HepG2 (cell line): ENCODE results near the gene DRC3. TPM values are rescaled to one million over a fixed set of nuclear protein-coding genes. Genes with fewer than 3 reads are reported as not detected.

Experiments
- ATAC-seq: fragments of 200-7000 bp; cut with Tn5 transposase; 3 replicates; pipeline ENCODE4 v1.9.1; 2020; ENCODE audit warnings: mild to moderate bottlenecking, moderate library complexity
- BruUV-seq: library from RNA; stranded (reverse); fragments of 400-500 nt; replicated peaks from 2 replicates; lab custom pipeline; 2021; lab: Mats Ljungman, UMichigan
- CTCF ChIA-PET: fragments of 300-600 bp; formaldehyde crosslinking; extraction: SDS; loops from one replicate; lab custom pipeline; 2021; ENCODE audit warnings: low total read pairs, inconsistent platforms, low intra/inter-chr PET ratio; lab: Yijun Ruan, JAX
- POLR2A ChIA-PET: fragments of 350-600 bp; sonication (Branson Sonifier 250); formaldehyde crosslinking; loops from one replicate; lab custom pipeline; 2020; ENCODE audit warnings: antibody characterized with exemption, inconsistent platforms; lab: Yijun Ruan, JAX
- DNase-seq: peaks from one replicate; pipeline ENCODE4 v3.0.0-alpha.2; 2015; ENCODE audit warnings: low spot score
- FAIRE-seq: peaks from 3 replicates; lab custom pipeline; 2011; peaks lifted over from hg19 to GRCh38; lab: Jason Lieb, UNC
- H2AFZ ChIP-seq: one replicate; pipeline ENCODE4 v1.6.1; 2011; ENCODE audit warnings: low read length, inconsistent platforms
- H3K27ac ChIP-seq: fragments of 300-600 bp; 3 replicates; pipeline ENCODE4 v1.8.0; 2011; ENCODE audit warnings: mixed run types, mild to moderate bottlenecking, mixed read lengths, low read length, inconsistent platforms; ENCODE audit not compliant: insufficient read depth; ENCODE audit errors: extremely low read length
- H3K27me3 ChIP-seq, 2 experiments: fragments of 200-600 bp in 1 of 2; 2 replicates in 1 of 2; 3 replicates in 1 of 2; pipeline versions ENCODE4 v1.6.0 to v1.8.0; 2011; ENCODE audit warnings: low read length in 2 of 2, mild to moderate bottlenecking in 2 of 2, moderate library complexity in 2 of 2, inconsistent platforms in 1 of 2; ENCODE audit not compliant: insufficient read depth in 2 of 2, control insufficient read depth in 1 of 2
- H3K36me3 ChIP-seq, 2 experiments: fragments of 200-600 bp in 1 of 2; replicated peaks in 1 of 2; 2 replicates in 1 of 2; 3 replicates in 1 of 2; pipeline versions ENCODE4 v1.5.1 to v1.8.0; 2011; ENCODE audit warnings: low read length in 2 of 2, inconsistent platforms in 1 of 2; ENCODE audit not compliant: insufficient read depth in 2 of 2, control insufficient read depth in 1 of 2
- H3K4me1 ChIP-seq: 2 replicates; pipeline ENCODE4 v1.5.1; 2012; ENCODE audit warnings: low read length, inconsistent platforms; ENCODE audit not compliant: insufficient read depth
- H3K4me2 ChIP-seq: 2 replicates; pipeline ENCODE4 v1.6.0; 2011; ENCODE audit warnings: low read depth, low read length, inconsistent platforms
- H3K4me3 ChIP-seq, 3 experiments: fragments of 200-600 bp in 1 of 3; sonication (generic), shearing (Covaris generic) in 1 of 3; replicated peaks in 1 of 3; 2 replicates each; pipeline ENCODE4 v1.5.1; 2011 to 2016; ENCODE audit warnings: low read length in 3 of 3, inconsistent platforms in 2 of 3, low read depth in 2 of 3, mild to moderate bottlenecking in 2 of 3, control low read depth in 1 of 3, mixed read lengths in 1 of 3; ENCODE audit not compliant: insufficient read depth in 1 of 3
- H3K79me2 ChIP-seq: one replicate; pipeline ENCODE4 v1.6.1; 2011; ENCODE audit warnings: low read length, inconsistent platforms; ENCODE audit not compliant: insufficient read depth
- H3K9ac ChIP-seq: 2 replicates; pipeline ENCODE4 v1.6.0; 2011; ENCODE audit warnings: mild to moderate bottlenecking, low read depth, low read length, inconsistent platforms; ENCODE audit not compliant: insufficient read depth
- H3K9me3 ChIP-seq: 2 replicates; pipeline ENCODE4 v1.5.1; 2012; ENCODE audit warnings: mild to moderate bottlenecking, low read length
- H4K20me1 ChIP-seq: 2 replicates; pipeline ENCODE4 v1.6.0; 2011; ENCODE audit warnings: inconsistent platforms, mild to moderate bottlenecking, low read length, moderate library complexity; ENCODE audit not compliant: insufficient read depth
- HMG20A ChIP-seq: IDR thresholded peaks from 2 replicates; pipeline ENCODE4 v1.6.1; 2016; ENCODE audit warnings: borderline replicate concordance
- IRF2 ChIP-seq: IDR thresholded peaks from 2 replicates; pipeline ENCODE4 v1.6.1; 2018; ENCODE audit warnings: missing genetic modification reagents, missing compliant biosample characterization
- MBD4 ChIP-seq: IDR thresholded peaks from 2 replicates; pipeline ENCODE4 v1.6.1; 2012; ENCODE audit warnings: low read length, inconsistent platforms, borderline replicate concordance
- PITX1 ChIP-seq: sonication (generic); formaldehyde crosslinking; IDR thresholded peaks from 2 replicates; pipeline ENCODE4 v1.5.1; 2020; ENCODE audit warnings: mild to moderate bottlenecking, missing genetic modification reagents
- ZNF253 ChIP-seq: sonication (generic); formaldehyde crosslinking; IDR thresholded peaks from 2 replicates; pipeline ENCODE4 v1.8.0; 2022; ENCODE audit warnings: mild to moderate bottlenecking, missing genetic modification reagents, borderline replicate concordance
- ZNF672 ChIP-seq: sonication (generic); formaldehyde crosslinking; IDR thresholded peaks from 2 replicates; pipeline ENCODE4 v1.8.1; 2022; ENCODE audit warnings: missing genetic modification reagents
- WGBS: methylation state at CpG from one replicate; pipeline ENCODE4 v1.1.6; 2017; ENCODE audit warnings: low lambda C conversion rate; 5-methylcytosine and 5-hydroxymethylcytosine counted together
- in situ Hi-C: cut with HindIII; loops from 2 replicates; pipeline ENCODE4 v1.10.0; 2017; ENCODE audit warnings: low pct_unique_long_range_greater_than_20kb; ENCODE audit not compliant: extremely low pct_ligation_motif_present
- intact Hi-C: fragments of 100-400 bp; cut with micrococcal nuclease; formaldehyde crosslinking; loops from one replicate; pipeline ENCODE4 v1.10.0; 2022; ENCODE audit not compliant: unreplicated experiment
- polyA plus RNA-seq, 8 experiments: library from polyadenylated mRNA; depleted of rRNA in 3 of 8; stranded (reverse) in 7 of 8; unstranded in 1 of 8; fragments of >200 nt; fragmentation: Illumina TruSeq in 4 of 8; extraction: Trizol in 4 of 8; gene quantifications; 2 replicates each; pipeline versions ENCODE4 v1.2.1 to v1.2.3, GENCODE V29; 2011 to 2016; ENCODE audit warnings: low read depth in 4 of 8, missing spikeins in 1 of 8, mixed read lengths in 1 of 8; ENCODE audit not compliant: insufficient read depth in 1 of 8
- total RNA-seq, 5 experiments: library from RNA; depleted of rRNA; stranded (reverse); fragments of >200 nt; fragmentation: Illumina TruSeq; extraction: Trizol; gene quantifications; 2 replicates each; pipeline ENCODE4 v1.2.3, GENCODE V29; 2016; ENCODE audit warnings: low read depth in 1 of 5
- TF ChIP-seq, protein P1 (sequence below): sonication (generic); formaldehyde crosslinking; IDR thresholded peaks from 2 replicates; pipeline ENCODE4 v1.4.0; 2020; ENCODE audit warnings: missing genetic modification reagents
- TF ChIP-seq, protein P2 (sequence below): sonication (generic); formaldehyde crosslinking; IDR thresholded peaks from 2 replicates; pipeline ENCODE4 v1.5.1; 2020; ENCODE audit warnings: missing genetic modification reagents, mild to moderate bottlenecking, borderline replicate concordance
- TF ChIP-seq, protein P3 (sequence below): sonication (generic); formaldehyde crosslinking; IDR thresholded peaks from 2 replicates; pipeline ENCODE4 v1.5.1; 2020; ENCODE audit warnings: missing genetic modification reagents, mild to moderate bottlenecking, borderline replicate concordance
- TF ChIP-seq, protein P4 (sequence below): sonication (generic); formaldehyde crosslinking; conservative IDR thresholded peaks from 2 replicates; pipeline ENCODE4 v1.4.0; 2020; ENCODE audit warnings: missing genetic modification reagents
- TF ChIP-seq, protein P5 (sequence below): sonication (generic); formaldehyde crosslinking; IDR thresholded peaks from 2 replicates; pipeline ENCODE4 v1.5.0; 2020; ENCODE audit warnings: mild to moderate bottlenecking, missing genetic modification reagents

DRC3 gene
- total and polyA plus RNA-seq, 2 of the 13 experiments (the other 11 are each of a cell fraction or from before 2014, with no cell fraction given): 0.53 to 0.87 TPM

DNA sequence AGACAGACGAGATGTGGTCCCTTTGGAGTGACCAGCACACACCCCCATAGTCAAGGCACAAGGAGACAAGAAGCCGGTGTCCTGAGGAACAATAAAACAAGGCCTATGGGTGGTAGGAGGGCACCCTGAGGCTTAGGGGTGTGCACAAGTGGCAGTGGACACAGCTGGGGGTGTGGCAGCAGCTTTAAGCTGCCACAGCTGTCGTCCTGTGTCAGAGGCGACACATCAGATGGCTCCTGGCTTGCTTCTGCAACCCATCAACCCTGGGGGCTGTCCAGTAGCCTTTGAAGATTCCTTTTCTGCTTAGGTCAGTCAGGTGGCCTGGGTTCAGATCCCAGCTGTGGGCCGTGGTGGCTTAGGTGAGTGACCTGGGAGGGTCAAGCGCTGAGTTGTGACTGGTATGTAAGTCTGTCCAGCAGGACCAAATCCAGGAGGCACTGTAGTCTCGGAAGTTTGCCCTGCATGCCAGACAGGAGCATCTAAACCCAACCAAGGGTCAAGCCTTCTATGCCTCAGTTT, 15.8 kb downstream of the DRC3 start:
- Histone ChIP-seq H3K79me2 (no peaks in the 10 kb centered on the region), H2AFZ (no peak overlapping the region), H3K27ac (no peak overlapping the region), H3K4me2 (no peak overlapping the region), H3K9me3 (no peaks in the 10 kb centered on the region), H3K9ac (no peak overlapping the region), H4K20me1 (no peaks in the 10 kb centered on the region), H3K27me3 (peaks cover 0 to 22% of the 10 kb centered on the region in 2 experiments; a peak in 3 of 5 replicates), H3K36me3 (no peaks in the 10 kb centered on the region), H3K4me1 (peaks cover 5% of the 10 kb centered on the region), H3K4me3 (no peak overlapping the region)
- BruUV-seq: no TSS peak
- ATAC-seq (no peak), FAIRE-seq (no peak), DNase-seq (no peak)
- WGBS: 41% methylated on average over 4 of the region's 7 CpGs
- ChIA-PET POLR2A (no interaction called here), CTCF (no interaction called here)
- TF ChIP-seq MBD4 (no peak), IRF2 (CRISPR knock-in tag) (no peak), ZNF672 (CRISPR knock-in tag) (no peak), PITX1 (no peak), HMG20A (CRISPR knock-in tag) (no peak), ZNF253 (CRISPR knock-in tag) (no peak)
- TF ChIP-seq, protein P1, sequence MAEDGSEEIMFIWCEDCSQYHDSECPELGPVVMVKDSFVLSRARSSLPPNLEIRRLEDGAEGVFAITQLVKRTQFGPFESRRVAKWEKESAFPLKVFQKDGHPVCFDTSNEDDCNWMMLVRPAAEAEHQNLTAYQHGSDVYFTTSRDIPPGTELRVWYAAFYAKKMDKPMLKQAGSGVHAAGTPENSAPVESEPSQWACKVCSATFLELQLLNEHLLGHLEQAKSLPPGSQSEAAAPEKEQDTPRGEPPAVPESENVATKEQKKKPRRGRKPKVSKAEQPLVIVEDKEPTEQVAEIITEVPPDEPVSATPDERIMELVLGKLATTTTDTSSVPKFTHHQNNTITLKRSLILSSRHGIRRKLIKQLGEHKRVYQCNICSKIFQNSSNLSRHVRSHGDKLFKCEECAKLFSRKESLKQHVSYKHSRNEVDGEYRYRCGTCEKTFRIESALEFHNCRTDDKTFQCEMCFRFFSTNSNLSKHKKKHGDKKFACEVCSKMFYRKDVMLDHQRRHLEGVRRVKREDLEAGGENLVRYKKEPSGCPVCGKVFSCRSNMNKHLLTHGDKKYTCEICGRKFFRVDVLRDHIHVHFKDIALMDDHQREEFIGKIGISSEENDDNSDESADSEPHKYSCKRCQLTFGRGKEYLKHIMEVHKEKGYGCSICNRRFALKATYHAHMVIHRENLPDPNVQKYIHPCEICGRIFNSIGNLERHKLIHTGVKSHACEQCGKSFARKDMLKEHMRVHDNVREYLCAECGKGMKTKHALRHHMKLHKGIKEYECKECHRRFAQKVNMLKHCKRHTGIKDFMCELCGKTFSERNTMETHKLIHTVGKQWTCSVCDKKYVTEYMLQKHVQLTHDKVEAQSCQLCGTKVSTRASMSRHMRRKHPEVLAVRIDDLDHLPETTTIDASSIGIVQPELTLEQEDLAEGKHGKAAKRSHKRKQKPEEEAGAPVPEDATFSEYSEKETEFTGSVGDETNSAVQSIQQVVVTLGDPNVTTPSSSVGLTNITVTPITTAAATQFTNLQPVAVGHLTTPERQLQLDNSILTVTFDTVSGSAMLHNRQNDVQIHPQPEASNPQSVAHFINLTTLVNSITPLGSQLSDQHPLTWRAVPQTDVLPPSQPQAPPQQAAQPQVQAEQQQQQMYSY (CRISPR knock-in tag): no peak
- TF ChIP-seq, protein P2, sequence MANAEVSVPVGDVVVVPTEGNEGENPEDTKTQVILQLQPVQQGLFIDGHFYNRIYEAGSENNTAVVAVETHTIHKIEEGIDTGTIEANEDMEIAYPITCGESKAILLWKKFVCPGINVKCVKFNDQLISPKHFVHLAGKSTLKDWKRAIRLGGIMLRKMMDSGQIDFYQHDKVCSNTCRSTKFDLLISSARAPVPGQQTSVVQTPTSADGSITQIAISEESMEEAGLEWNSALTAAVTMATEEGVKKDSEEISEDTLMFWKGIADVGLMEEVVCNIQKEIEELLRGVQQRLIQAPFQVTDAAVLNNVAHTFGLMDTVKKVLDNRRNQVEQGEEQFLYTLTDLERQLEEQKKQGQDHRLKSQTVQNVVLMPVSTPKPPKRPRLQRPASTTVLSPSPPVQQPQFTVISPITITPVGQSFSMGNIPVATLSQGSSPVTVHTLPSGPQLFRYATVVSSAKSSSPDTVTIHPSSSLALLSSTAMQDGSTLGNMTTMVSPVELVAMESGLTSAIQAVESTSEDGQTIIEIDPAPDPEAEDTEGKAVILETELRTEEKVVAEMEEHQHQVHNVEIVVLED: no peak
- TF ChIP-seq, protein P3, sequence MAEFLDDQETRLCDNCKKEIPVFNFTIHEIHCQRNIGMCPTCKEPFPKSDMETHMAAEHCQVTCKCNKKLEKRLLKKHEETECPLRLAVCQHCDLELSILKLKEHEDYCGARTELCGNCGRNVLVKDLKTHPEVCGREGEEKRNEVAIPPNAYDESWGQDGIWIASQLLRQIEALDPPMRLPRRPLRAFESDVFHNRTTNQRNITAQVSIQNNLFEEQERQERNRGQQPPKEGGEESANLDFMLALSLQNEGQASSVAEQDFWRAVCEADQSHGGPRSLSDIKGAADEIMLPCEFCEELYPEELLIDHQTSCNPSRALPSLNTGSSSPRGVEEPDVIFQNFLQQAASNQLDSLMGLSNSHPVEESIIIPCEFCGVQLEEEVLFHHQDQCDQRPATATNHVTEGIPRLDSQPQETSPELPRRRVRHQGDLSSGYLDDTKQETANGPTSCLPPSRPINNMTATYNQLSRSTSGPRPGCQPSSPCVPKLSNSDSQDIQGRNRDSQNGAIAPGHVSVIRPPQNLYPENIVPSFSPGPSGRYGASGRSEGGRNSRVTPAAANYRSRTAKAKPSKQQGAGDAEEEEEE (CRISPR knock-in tag): no peak
- TF ChIP-seq, protein P4, sequence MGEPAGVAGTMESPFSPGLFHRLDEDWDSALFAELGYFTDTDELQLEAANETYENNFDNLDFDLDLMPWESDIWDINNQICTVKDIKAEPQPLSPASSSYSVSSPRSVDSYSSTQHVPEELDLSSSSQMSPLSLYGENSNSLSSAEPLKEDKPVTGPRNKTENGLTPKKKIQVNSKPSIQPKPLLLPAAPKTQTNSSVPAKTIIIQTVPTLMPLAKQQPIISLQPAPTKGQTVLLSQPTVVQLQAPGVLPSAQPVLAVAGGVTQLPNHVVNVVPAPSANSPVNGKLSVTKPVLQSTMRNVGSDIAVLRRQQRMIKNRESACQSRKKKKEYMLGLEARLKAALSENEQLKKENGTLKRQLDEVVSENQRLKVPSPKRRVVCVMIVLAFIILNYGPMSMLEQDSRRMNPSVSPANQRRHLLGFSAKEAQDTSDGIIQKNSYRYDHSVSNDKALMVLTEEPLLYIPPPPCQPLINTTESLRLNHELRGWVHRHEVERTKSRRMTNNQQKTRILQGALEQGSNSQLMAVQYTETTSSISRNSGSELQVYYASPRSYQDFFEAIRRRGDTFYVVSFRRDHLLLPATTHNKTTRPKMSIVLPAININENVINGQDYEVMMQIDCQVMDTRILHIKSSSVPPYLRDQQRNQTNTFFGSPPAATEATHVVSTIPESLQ (CRISPR knock-in tag): no peak
- TF ChIP-seq, protein P5, sequence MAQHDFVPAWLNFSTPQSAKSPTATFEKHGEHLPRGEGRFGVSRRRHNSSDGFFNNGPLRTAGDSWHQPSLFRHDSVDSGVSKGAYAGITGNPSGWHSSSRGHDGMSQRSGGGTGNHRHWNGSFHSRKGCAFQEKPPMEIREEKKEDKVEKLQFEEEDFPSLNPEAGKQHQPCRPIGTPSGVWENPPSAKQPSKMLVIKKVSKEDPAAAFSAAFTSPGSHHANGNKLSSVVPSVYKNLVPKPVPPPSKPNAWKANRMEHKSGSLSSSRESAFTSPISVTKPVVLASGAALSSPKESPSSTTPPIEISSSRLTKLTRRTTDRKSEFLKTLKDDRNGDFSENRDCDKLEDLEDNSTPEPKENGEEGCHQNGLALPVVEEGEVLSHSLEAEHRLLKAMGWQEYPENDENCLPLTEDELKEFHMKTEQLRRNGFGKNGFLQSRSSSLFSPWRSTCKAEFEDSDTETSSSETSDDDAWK: no peak
- intact Hi-C loops: no loop called here
- in situ Hi-C loops: no loop called here
